Raji (cell line): ENCODE results near the gene TNP2.

ENCODE experiments used
- POLR2A ChIP-seq: IDR thresholded peaks from 2 replicates; pipeline ENCODE4 v1.6.1; 2011; ENCODE audit warnings: low read depth, low read length, control low read depth; ENCODE audit not compliant: insufficient read depth

Gene TNP2

GRCh38 chr16:11272921-11273720, 4.0 kb upstream of the TNP2 start, which contains the start of gene PRM3:
Gene PRM3, minus strand, starts transcription at chr16:11273629. Its CDS starts 34 bp downstream, at chr16:11273595.
- no peak for TF ChIP-seq POLR2A

DNA sequence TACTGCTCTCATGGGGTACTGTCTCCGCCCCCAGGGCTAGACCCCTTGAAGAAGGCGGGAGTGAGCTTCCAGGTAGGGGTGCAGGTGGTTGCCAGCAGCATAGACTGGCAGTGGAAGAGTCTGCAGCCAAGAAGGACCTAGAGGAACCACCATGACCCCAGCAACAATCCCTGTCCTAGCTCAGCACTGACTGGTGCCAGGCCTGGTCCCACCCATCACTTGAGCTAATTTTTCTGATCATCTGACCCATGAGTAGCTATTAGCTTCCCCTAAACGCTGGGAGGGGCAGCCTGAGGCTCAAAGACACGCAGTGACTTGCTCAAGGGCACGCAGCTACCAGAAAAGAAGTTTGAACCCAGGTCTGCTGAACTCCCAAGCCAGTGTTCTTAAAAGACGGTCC, 3.4 kb upstream of the TNP2 start:
- no peak for TF ChIP-seq POLR2A

GRCh38 chr16:11271610-11272009, 2.5 kb upstream of the TNP2 start:
- no peak for TF ChIP-seq POLR2A

DNA sequence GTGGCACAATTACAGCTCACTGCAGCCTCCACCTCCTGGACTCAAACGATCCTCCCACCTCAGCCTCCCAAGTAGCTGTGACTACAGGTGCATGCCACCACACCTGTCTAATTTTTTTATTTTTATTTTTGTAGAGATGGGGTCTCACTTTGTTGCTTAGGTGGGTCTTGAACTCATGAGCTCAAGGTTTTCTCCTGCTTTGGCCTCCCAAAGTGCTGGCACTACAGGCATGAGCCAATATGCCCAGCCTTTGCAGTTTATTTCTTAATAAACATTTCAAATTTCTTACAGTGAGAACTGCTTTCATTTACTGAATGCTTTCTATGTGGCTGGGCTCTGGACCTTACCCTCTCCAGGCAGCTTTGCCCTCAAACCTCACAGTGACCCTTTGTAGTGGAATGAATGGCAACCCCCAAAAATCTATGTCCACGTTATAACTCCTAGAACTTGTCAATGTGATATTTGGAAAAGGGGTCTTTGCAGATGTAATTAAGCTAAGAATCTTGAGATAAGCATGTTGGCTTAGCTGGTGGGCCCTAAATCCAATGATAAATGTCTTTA, 1.6 kb upstream of the TNP2 start:
- TF ChIP-seq POLR2A: no peak

DNA sequence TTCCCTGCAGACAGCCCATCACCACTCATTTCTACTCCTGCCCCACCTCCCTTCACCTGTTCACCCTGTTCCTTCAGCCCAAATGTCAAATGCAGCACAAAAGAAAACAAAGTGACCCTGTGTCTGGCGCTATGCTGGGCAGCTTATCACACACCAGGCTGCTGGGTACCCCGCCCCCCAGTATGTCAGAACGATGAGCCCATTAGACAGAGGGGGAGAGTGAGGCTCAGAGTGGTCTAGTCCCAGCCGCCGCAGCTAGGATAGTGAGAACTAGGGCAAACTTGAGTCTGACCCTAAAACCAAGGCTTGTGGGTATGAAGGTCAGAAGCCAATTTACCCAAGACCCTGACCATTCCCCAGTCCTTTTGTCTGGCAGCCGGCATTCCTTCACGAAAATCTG, 4.0 kb downstream of the TNP2 start:
- no peak for TF ChIP-seq POLR2A

DNA sequence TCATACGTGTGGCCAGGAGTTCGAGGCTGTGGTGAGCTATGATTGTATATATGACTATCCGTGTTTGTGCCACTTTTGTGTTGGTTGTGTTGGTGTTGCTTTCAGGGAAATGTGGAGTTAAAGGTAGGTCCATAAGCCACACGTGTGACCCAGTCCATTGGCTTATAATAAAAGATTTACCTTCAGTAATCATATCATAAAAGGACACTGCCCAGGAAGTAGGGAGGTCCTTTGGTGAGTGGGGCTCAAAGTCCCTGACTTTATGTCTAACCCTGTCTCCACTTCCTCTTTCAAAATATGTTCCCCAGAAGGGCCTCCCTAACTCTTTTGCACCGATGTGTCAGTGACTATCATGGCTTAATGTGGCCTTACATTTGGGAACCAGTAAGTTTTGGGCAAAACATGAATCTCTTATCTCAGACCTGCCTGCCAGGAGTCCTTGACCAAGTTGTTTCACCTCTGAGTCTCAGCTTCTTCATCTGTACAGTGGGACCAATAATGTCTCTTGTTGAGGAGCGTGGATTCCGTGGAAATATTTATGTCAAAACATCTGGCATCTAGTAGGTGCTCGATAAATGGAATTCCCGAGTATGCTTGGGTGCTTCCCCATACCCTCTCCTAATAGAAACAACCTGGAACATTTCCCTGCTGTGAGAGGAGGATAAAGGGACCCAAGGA, 4.8 kb downstream of the TNP2 start:
- TF ChIP-seq POLR2A: no peak

- no peak for TF ChIP-seq POLR2A
These were observed 5.4 kb downstream of the TNP2 start for GRCh38 chr16:11263737-11264136.

- no peak for TF ChIP-seq POLR2A
These were observed 6.2 kb downstream of the TNP2 start for GRCh38 chr16:11262915-11263314.

GRCh38 chr16:11260596-11260966, 8.5 kb downstream of the TNP2 start:
- TF ChIP-seq POLR2A: no peak

GRCh38 chr16:11259655-11260595, 9.2 kb downstream of the TNP2 start:
- TF ChIP-seq POLR2A: no peak

DNA sequence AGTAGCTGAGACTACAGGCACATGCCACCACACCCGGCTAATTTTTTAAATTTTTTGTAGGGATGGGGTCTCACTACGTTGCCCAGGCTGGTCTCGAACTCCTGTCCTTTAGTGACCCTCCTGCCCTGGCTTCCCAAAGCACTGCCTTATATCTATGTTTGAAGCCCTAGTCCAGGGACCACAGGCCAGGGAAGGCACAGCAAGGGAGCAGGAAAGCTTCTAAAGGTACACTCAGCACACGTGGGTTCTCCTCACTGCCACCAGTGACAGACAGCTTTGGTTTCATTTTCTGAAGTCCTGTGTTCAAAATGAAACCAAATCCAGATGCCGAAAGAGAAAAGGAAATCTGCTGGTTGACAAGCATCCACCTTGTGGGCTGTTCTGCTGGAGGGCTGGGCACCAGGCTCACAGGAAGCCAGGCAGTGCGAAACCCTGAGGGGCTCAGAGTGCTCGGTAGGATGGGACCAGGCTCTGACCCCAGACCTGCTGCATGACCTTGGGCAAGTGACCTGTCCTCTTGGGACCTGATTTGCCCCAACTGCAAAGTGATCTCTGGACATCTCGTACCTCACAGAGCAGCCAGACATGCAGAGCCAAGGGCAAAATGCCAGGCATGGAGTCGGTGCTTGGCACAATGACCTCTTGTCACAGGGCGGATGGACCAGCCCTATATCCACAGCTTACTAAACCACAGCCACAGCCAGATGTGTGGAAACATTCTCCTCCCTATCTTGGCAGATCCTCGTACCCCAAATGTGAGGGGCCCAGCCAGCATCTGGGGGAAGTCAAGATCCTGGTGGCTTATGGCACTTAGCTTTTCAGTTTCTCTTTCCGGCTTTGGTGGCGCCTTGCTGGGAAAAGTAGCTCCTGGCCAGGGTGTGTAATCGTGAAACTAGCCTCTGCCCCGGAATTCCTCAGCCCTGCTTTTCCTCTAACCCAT, 10.3 kb downstream of the TNP2 start:
- no peak for TF ChIP-seq POLR2A

DNA sequence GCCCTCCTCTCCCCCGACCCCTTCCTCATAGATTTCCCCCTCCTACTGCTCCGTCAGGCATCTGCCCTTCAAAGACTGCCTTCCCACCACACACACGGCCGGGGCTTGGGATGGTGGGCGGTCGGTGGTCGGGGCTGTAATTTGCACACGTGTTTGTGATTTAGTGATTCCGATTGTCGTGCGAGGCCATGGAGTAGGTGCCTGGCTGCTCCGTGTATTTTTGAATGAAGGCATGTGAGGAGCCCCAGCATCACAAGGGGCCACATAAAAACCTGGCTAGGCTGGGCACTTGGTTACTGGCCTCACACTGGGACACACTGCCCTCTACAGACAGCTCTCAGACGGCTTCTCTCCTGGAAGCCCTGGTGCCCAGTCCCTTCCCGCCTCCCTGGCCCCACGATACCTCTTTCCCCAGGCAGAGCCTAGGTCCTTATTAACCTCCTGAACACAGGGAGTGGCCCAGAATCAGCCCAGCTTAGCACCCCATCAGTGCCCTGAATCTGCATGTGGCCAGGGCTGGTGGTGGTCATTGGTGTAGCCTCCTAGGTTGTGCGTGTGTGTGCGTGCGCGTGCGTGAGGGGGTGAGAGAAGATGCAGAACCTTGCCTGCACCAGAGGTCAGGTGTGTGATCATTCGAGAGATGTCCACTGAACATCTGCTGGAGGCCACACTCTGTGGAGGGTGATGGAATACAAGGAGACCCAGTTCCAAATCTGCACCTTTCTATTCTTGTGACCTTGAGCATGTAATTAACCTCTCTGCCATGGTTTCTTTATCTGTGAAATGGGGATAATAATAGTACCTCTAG, 11.8 kb downstream of the TNP2 start:
- peak; percentile 26; the same call in 1 of the 2 replicates for TF ChIP-seq POLR2A

DNA sequence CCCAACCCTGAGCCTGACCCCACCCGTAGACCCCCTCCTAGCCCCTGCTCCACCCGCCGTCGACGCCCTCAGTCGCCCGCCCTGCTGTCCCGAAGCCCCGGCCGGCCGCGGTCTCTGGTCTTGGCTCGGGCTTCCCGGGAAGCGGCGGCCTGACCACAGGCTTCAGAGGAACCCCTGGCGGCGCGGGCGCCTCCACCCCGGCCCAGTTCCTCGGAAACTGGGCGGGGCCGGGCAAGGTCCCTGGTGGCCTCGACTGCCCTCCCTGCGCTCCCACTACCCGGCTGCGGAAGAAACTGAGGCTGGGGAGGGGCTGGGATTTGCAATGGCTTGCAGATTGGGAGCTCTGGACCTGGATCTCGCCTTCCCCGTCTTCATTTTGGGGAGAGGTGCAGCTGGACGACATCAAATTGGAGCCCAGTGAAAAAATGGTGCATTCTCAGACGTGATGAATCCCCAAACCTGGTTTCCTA, 12.4 kb downstream of the TNP2 start:
- TF ChIP-seq POLR2A: no peak
